ENCODE measurements around the gene CEP350.
A peak's percentile ranks its signal among the peaks of the same experiment; 100 is the strongest.
"Not testable (repeated sequence)": the region's sequence is repeated elsewhere in the genome, so short reads cannot be mapped to it uniquely, and the experiment has no call there.

CEP350 gene

GRCh38 chr1:179951383-179952144 lies 3.0 kb upstream of the CEP350 start:
- no peak for FAIRE-seq

GRCh38 chr1:179952186-179952585 lies 2.4 kb upstream of the CEP350 start:
- FAIRE-seq = no peak

GRCh38 chr1:179953974-179954492 lies 577 bp upstream of the CEP350 start:
- FAIRE-seq = no peak

DNA sequence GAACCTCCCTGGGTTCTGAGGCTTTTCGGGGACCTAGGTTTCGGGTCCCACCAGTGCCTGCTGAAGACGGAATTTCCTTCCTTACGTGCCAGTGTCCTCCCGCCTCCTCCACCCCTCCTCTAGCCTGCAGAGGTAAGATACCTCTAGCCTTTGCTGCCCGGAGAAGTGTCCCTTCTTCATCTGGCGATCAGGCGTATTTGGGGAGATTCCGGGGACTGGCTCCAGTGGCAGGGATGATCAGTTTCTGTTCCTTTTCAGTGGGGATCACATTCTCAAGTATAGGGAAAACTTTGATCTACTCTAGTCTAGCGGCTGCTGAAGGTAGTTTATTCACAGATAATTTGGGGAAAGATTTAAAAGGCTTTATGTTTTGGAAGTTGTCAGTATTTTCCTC lies 674 bp downstream of the CEP350 start:
- no peak for FAIRE-seq

GRCh38 chr1:179955731-179956130 lies 1.1 kb downstream of the CEP350 start:
- FAIRE-seq = peak; percentile 21

GRCh38 chr1:179958359-179958758 lies 3.7 kb downstream of the CEP350 start:
- no peak for FAIRE-seq

DNA sequence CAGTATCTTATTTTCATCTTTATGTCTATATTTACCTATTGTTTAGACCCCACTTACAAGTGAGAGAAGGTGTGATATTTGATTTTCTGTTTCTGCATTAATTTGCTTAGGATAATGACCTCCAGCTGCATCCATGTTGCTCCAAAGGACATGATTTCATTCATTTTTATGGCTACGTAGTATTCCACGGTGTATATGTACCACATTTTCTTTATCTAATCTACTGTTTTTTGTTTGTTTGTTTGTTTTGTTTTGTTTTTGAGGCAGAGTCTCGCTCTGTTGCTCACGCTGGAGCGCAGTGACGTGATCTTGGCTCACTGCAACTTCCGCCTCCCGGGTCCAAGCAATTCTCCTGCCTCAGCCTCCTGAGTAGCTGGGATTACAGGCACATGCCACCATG lies 7.6 kb downstream of the CEP350 start:
- FAIRE-seq = not testable (repeated sequence)

GRCh38 chr1:179966551-179966950 lies 11.9 kb downstream of the CEP350 start:
- no peak for FAIRE-seq

DNA sequence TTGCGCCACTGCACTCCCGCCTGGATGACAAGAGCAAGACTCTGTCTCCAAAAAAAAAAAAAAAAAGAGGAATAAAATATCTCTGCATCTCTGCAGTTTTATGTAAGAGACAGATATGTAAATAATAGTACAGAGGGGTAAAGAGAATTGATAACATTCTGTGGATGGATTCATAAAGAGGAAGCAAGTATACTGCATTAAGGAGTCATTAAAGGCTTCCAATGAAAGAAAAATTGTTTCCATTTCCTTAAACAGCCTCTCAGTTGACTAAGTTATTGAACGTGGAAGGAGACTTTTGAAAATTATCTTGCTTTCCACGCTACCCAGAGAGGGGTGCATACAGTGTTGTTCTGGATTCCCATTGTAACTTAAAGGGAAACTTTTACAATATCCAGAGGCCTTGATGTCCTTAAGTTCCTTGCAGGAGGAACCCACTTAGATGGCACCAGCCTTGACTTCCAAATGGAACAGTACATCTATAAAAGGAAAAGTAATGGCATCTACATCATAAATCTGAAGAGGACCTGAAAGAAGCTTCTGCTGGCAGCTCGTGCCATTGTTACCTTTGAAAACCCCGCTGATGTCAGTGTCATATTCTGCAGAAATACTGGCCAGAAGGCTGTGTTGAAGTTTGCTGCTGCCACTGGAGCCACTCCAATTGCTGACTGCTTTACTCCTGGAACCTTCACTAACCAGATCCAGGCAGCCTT lies 13.8 kb downstream of the CEP350 start:
- no peak for FAIRE-seq

GRCh38 chr1:179968994-179969919 lies 14.6 kb downstream of the CEP350 start:
- FAIRE-seq = peak; percentile 8

- FAIRE-seq = no peak
Observed at GRCh38 chr1:179969962-179970361, 15.4 kb downstream of the CEP350 start.

DNA sequence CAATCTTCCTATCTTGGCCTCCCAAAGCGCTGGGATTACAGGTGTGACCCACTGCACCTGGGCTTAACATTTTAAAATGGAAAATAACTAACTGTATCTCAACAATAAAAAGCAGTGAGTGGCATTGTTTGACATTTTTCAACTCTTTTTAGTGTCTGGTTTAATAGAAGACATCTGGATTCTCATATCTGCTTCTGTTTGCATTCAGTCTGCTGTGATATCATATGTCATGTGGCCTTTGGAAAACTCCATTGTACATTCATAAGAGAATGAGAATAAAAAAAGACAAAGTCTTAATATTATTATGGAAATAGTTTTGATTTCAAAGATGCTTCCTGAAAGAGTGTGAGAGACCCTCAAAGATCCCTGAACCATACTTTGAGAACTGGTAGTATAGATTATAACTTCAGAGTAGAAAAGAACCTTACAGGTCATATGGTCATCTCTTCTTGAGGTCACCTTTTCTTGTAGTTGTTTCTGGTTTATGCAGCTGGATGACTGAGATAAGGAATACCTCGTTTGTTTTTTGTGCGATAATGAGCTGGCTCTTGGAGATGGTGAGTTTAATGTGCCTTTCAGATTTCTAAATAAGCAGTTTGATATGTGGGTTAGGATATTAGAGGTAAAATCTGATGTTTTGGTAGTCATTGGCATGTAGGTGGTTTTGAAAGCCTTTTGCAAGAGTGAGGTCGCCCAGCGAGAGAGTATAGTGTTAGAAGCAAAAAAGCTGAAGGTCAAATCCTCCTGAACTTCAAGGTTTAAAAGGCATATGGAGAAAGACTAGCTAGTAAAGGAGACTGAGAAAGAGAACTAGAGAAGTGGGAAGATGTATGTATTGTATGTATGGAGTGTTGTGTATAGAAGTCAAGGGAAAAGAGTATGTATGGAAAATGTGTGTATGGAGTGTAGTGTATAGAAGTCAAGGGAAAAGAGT lies 17.2 kb downstream of the CEP350 start:
- FAIRE-seq = no peak

GRCh38 chr1:179973198-179974110 lies 18.8 kb downstream of the CEP350 start:
- FAIRE-seq = no peak

DNA sequence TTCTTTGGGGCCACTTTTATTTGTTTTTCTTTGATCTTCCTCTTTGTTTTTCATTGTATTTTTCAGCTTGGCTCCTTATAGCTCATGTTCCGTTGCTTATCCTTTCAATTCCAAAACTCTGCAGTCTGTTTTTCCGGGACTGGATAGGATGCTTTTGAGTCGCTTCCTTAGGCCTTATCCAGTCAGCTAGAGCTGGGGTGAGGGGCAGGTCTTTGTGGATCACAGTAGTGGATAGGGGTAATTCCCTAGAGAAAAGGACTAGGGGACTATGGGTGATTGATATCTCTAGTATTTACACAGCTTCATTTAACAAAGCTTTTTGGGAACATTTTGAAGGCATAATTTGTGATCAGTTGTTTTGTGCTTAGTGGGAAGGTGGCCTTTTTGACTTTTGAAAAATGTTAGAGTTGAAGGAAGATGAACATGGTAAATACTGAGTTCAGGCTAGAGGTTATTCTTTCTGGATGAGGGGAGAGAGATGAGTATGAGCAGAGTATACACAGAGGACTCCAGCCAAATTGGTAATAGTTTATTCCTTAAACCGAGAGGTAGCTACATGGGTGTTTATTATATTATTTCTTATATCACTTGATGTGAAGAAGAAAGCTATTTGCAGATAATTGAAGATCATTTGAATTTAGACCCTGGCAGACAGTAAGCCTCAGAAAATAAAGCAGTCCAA lies 22.5 kb downstream of the CEP350 start:
- FAIRE-seq = no peak

DNA sequence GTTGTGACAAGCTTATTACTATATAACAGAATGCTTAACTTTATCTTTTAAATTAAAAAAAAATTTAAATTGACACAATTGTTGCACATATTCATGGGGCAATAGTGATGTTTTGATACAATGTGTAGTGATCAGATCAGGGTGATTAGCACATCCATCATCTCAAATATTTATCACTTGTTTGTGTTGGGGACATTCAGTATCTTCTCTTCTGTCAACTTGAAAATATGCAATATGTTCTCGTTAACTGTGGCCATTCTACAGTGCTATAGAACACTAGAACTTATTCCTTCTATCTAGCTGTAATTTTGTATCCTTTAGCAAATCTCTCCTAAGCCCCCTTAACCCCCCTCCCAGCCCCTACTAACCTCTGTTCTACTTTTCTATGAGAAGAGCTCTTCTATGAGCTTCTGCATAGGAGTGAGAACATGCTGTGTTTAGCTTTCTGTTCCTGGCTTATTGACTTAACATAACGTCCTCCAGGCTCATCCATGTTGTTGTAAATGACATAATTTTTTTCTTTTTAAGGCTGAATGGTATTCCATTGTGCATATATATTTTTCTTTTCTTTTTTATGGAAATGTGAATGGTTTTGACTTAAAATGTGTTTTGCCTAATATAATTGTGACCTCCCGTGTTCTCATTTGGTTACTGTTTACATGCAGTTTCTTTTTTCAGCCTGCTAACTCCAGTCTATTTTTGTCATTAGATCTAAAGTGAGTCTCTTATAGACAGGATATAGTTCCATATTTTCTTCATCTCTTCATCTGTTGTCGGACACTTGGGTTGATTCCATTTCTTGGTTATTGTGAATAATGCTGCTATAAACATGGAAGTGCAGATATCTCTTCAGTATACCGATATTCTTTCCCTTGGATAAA lies 23.8 kb downstream of the CEP350 start:
- FAIRE-seq = no peak

DNA sequence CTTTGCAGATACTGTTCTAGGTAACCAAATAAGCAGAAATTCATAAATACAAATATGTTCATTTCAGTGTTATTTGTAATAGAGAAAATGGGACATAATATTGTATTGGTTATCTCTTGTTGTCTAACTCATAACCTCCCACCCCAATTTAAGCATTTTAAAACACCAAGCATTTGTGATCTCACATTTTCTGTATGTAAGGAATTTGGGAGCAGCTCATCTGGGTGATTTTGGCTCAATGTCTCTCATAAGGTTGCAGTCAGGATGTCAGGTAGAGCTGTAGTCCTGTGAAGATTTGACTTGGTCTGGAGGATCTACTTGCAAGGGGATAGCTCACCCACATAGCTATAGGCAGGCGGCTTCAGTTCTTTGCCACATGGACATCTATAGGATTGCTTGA lies 29.5 kb downstream of the CEP350 start:
- FAIRE-seq = no peak

GRCh38 chr1:179984942-179985341 lies 30.3 kb downstream of the CEP350 start:
- FAIRE-seq = no peak

DNA sequence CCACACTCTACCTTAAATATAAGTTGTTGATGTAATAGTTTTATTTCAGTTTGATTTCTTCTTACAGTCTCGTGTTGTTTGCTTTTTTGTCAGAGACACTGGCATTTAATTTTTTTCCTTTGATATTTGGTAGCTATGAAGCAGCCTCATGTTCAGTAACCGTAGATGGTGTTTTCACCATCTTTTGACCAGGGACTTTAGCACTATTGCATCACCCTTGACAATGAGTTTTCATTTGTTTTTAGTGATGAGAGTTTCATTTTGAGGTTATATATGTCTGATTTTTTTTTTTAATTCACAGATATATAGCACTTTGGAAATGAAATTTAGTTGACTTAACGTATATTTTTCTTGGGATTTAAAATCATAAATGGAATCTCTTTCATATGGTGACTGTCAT lies 36.2 kb downstream of the CEP350 start:
- no peak for FAIRE-seq

- FAIRE-seq = no peak
Observed at GRCh38 chr1:179995576-179995975, 41.0 kb downstream of the CEP350 start.
